GM23248 (cell line): ENCODE data around the gene FDXR. TPM values are rescaled to one million over a fixed set of nuclear protein-coding genes. Genes with fewer than 3 reads are reported as not detected.

Experiments
- DNase-seq: peaks from one replicate; pipeline ENCODE4 v3.0.0-alpha.2; 2015
- H2AFZ ChIP-seq: fragments of 200-600 bp; sonication (generic); 2 replicates; pipeline ENCODE4 v1.6.1; 2016; ENCODE audit warnings: antibody characterized with exemption
- H3F3A ChIP-seq: fragments of 200-600 bp; sonication (generic); 2 replicates; pipeline ENCODE4 v1.6.1; 2016; ENCODE audit warnings: mild to moderate bottlenecking, antibody characterized with exemption, mixed run types; ENCODE audit not compliant: insufficient read depth
- H3K27ac ChIP-seq: fragments of 200-600 bp; sonication (generic); 2 replicates; pipeline ENCODE4 v1.5.1; 2016; ENCODE audit warnings: mild to moderate bottlenecking
- H3K27me3 ChIP-seq: fragments of 200-600 bp; sonication (generic); replicated peaks from 2 replicates; pipeline ENCODE4 v1.6.1; 2016; ENCODE audit warnings: mild to moderate bottlenecking; ENCODE audit not compliant: insufficient read depth
- H3K36me3 ChIP-seq: fragments of 200-600 bp; sonication (generic); 2 replicates; pipeline ENCODE4 v1.6.1; 2016; ENCODE audit warnings: low read depth, mild to moderate bottlenecking
- H3K4me1 ChIP-seq: fragments of 200-600 bp; sonication (generic); 2 replicates; pipeline ENCODE4 v1.6.1; 2016; ENCODE audit warnings: mild to moderate bottlenecking; ENCODE audit not compliant: insufficient read depth
- H3K4me2 ChIP-seq: fragments of 200-600 bp; sonication (generic); one replicate; pipeline ENCODE4 v1.6.1; 2016; ENCODE audit warnings: mild to moderate bottlenecking; ENCODE audit not compliant: unreplicated experiment
- H3K4me3 ChIP-seq: fragments of 200-600 bp; sonication (generic); 2 replicates; pipeline ENCODE4 v1.5.1; 2016; ENCODE audit warnings: mild to moderate bottlenecking
- H3K79me2 ChIP-seq: fragments of 200-600 bp; sonication (generic); 2 replicates; pipeline ENCODE4 v1.6.1; 2016; ENCODE audit warnings: mild to moderate bottlenecking; ENCODE audit not compliant: insufficient read depth
- H3K9ac ChIP-seq: fragments of 200-600 bp; sonication (generic); 2 replicates; pipeline ENCODE4 v1.6.1; 2016; ENCODE audit warnings: mild to moderate bottlenecking
- H3K9me2 ChIP-seq: fragments of 200-600 bp; sonication (generic); 2 replicates; pipeline ENCODE4 v1.6.1; 2016; ENCODE audit warnings: mixed run types, mild to moderate bottlenecking, moderate library complexity; ENCODE audit not compliant: insufficient read depth
- H3K9me3 ChIP-seq: fragments of 200-600 bp; sonication (generic); one replicate; pipeline ENCODE4 v1.6.1; 2017; ENCODE audit warnings: low read depth
- H4K20me1 ChIP-seq: fragments of 200-600 bp; sonication (generic); 2 replicates; pipeline ENCODE4 v1.6.0; 2016; ENCODE audit not compliant: insufficient read depth
- EZH2 ChIP-seq: fragments of 200-600 bp; sonication (generic); IDR thresholded peaks from 2 replicates; pipeline ENCODE4 v1.6.1; 2018; ENCODE audit warnings: antibody characterized with exemption, mild to moderate bottlenecking; ENCODE audit not compliant: insufficient read depth, poor library complexity, severe bottlenecking
- EZH2phosphoT487 ChIP-seq: fragments of 200-600 bp; sonication (generic); IDR thresholded peaks from 2 replicates; pipeline ENCODE4 v1.6.1; 2018; ENCODE audit warnings: antibody characterized with exemption, moderate library complexity, mild to moderate bottlenecking, low read depth; ENCODE audit not compliant: insufficient read depth
- WGBS, 2 experiments: methylation state at CpG; one replicate each; pipeline ENCODE4 v1.1.6; 2015 to 2017; ENCODE audit warnings: low lambda C conversion rate in 2 of 2, low coverage in 1 of 2; ENCODE audit errors: missing lambda C conversion rate in 2 of 2; 5-methylcytosine and 5-hydroxymethylcytosine counted together
- in situ Hi-C: fragments of 300-500 bp; cut with MboI; formaldehyde crosslinking; loops from 2 replicates; pipeline ENCODE4 v1.15.0; 2020
- polyA plus RNA-seq: library from polyadenylated mRNA; unstranded; fragments of >200 nt; fragmentation: Nextera tagmentation; extraction: Ambion mirVana; gene quantifications from 2 replicates; pipeline ENCODE4 v1.2.1, GENCODE V29; 2016
- total RNA-seq: library from RNA; depleted of rRNA; stranded (reverse); fragments of >200 nt; shearing (Covaris generic); gene quantifications from 2 replicates; pipeline ENCODE4 v1.2.3, GENCODE V29; 2014

The FDXR gene
- total and polyA plus RNA-seq, 2 experiments from 2014 or later, result 15.3 to 19.0 TPM

GRCh38 chr17:74858672-74859458, 13.9 kb downstream of the FDXR start:
- peaks cover 69% of the 10 kb centered on the region for H3K27me3 ChIP-seq
- 47 to 51% methylated on average over 12 of the region's 12 CpGs for WGBS, 2 experiments

GRCh38 chr17:74857191-74857590, 15.6 kb downstream of the FDXR start:
- no peak overlapping the region for H3K4me2 ChIP-seq
- H3K9me3 ChIP-seq, result no peaks in the 10 kb centered on the region
- DNase-seq, result no peak
- H4K20me1 ChIP-seq, result no peaks in the 10 kb centered on the region
- no peaks in the 10 kb centered on the region for H3K9me2 ChIP-seq
- in situ Hi-C loops, result no loop called here
- H3K27ac ChIP-seq, result no peak overlapping the region
- H3F3A ChIP-seq, result no peaks in the 10 kb centered on the region
- H3K79me2 ChIP-seq, result no peaks in the 10 kb centered on the region
- H3K9ac ChIP-seq, result no peak overlapping the region
- TF ChIP-seq EZH2phosphoT487 (no peak), EZH2 (no peak)
- WGBS, 2 experiments, result 56 to 64% methylated on average over 4 of the region's 4 CpGs
- H2AFZ ChIP-seq, result no peak overlapping the region
- no peaks in the 10 kb centered on the region for H3K36me3 ChIP-seq
- peaks cover 85% of the 10 kb centered on the region for H3K27me3 ChIP-seq
- no peak overlapping the region for H3K4me3 ChIP-seq
- no peaks in the 10 kb centered on the region for H3K4me1 ChIP-seq

More at GRCh38 chr17:74858672-74859458, 13.9 kb downstream of the FDXR start:
- Histone ChIP-seq H3K36me3 (no peaks in the 10 kb centered on the region), H2AFZ (no peak overlapping the region), H3K79me2 (no peaks in the 10 kb centered on the region), H3K4me3 (no peak overlapping the region), H3K9me2 (no peaks in the 10 kb centered on the region), H3K27ac (no peak overlapping the region), H3K9ac (no peak overlapping the region), H3F3A (no peaks in the 10 kb centered on the region), H3K4me1 (no peaks in the 10 kb centered on the region), H3K9me3 (no peaks in the 10 kb centered on the region), H3K4me2 (no peak overlapping the region), H4K20me1 (no peaks in the 10 kb centered on the region)
- in situ Hi-C loops, result no loop called here
- no peak for DNase-seq
- TF ChIP-seq EZH2phosphoT487 (no peak), EZH2 (peak; percentile 78)

- H3F3A ChIP-seq, result no peaks in the 10 kb centered on the region
- 49 to 55% methylated on average over 7 of the region's 7 CpGs for WGBS, 2 experiments
- H3K9me3 ChIP-seq, result no peaks in the 10 kb centered on the region
- H3K36me3 ChIP-seq, result no peaks in the 10 kb centered on the region
- H3K9me2 ChIP-seq, result no peaks in the 10 kb centered on the region
- H3K4me2 ChIP-seq, result no peak overlapping the region
- no peaks in the 10 kb centered on the region for H3K79me2 ChIP-seq
- no peak overlapping the region for H2AFZ ChIP-seq
- H3K4me1 ChIP-seq, result no peaks in the 10 kb centered on the region
- no peak overlapping the region for H3K4me3 ChIP-seq
- no peak overlapping the region for H3K27ac ChIP-seq
- H4K20me1 ChIP-seq, result no peaks in the 10 kb centered on the region
- TF ChIP-seq EZH2phosphoT487, result no peak
- TF ChIP-seq EZH2, result no peak
- DNase-seq, result no peak
- in situ Hi-C loops, result no loop called here
- H3K27me3 ChIP-seq, result peaks cover 90% of the 10 kb centered on the region
- no peak overlapping the region for H3K9ac ChIP-seq
These were observed 16.7 kb downstream of the FDXR start for GRCh38 chr17:74856112-74856511.

GRCh38 chr17:74855323-74855722, 17.5 kb downstream of the FDXR start:
- no peaks in the 10 kb centered on the region for H3K9me3 ChIP-seq
- H4K20me1 ChIP-seq, result no peaks in the 10 kb centered on the region
- H2AFZ ChIP-seq, result no peak overlapping the region
- H3K4me2 ChIP-seq, result no peak overlapping the region
- DNase-seq, result no peak
- H3K4me1 ChIP-seq, result no peaks in the 10 kb centered on the region
- in situ Hi-C loops, result no loop called here
- no peaks in the 10 kb centered on the region for H3K9me2 ChIP-seq
- TF ChIP-seq EZH2phosphoT487 (no peak), EZH2 (no peak)
- H3K79me2 ChIP-seq, result no peaks in the 10 kb centered on the region
- no peak overlapping the region for H3K4me3 ChIP-seq
- no peaks in the 10 kb centered on the region for H3K36me3 ChIP-seq
- no peak overlapping the region for H3K9ac ChIP-seq
- H3F3A ChIP-seq, result no peaks in the 10 kb centered on the region
- no peak overlapping the region for H3K27ac ChIP-seq
- H3K27me3 ChIP-seq, result peaks cover 87% of the 10 kb centered on the region
- WGBS, 2 experiments, result 49 to 60% methylated on average over 4 of the region's 4 CpGs
